ELR (cell line): Measurements from ENCODE around the gene PHACTR3.

Experiments used
- DNase-seq: peaks from one replicate; pipeline ENCODE4 v3.0.0-alpha.2; 2015; ENCODE audit warnings: low read depth

PHACTR3 gene

DNA sequence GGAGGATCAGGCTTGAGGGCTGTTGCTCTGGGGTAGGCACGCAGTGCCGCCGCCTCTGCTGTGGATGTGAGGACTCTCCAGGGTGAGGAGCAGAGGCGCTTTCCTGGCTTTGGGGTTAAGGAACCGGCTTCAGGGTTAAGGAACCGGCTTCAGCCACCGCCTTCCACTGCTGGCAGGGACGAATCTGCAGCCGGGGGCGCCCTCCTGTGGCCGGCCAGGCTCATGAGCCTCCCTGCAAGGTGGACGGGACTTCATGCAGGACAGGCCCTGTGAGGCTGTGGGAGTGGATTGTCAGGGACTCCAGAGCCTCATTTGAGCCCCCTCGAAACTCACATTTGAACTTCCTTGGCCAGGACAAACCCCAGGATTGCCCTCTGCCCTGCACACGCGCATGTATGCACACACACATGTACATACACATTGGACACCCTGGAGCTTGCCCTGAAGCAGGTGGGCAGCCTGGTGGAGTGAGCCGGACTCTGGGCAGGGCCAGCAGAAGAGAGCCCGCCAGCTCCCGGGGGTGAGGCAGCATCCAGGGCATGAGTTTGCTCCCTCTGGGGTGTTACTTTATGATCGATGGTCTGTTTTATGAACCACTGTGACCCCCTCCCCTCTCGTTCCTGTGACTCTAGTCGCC lies 146.9 kb downstream of the PHACTR3 start:
- DNase-seq = peak; percentile 27

GRCh38 chr20:59752101-59752586 lies 147.8 kb downstream of the PHACTR3 start:
- DNase-seq = no peak

DNA sequence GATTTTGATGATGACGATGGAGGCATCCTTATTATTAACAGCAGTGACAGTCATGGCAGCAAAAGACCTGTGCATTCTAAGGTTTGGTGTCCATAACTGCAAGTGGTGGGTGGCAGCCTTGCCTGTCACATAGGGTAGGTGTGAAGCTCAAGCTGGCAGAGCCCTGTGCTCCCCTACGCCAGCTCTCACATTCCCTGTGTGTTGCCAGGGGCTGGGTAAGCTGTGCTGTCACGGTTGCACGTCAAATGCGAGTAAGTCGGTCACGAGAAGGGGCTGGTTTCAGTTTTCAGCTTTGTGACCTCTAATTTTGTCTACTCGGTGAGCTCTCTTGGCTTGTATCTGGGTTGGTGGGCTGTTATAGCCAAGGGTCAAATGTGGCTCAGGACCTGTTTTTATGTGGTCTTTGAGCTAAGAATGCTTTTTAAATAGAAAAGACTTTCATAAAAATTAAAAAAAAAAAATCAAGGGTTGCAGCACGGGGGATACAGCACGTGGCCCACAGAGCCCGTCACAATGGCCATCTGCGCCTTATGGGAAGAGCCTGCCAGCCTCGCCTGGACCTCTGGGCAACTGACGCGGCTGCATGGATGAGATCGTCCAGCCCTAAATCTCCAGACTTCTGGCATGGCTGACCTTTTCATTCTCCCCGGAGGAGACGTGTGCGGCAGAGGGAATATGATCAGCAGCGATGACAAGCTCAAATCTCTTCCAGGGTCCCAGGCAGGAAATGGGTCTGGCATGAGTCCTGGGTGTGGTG lies 148.5 kb downstream of the PHACTR3 start:
- DNase-seq = no peak

GRCh38 chr20:59753836-59754235 lies 149.5 kb downstream of the PHACTR3 start:
- DNase-seq = no peak

DNA sequence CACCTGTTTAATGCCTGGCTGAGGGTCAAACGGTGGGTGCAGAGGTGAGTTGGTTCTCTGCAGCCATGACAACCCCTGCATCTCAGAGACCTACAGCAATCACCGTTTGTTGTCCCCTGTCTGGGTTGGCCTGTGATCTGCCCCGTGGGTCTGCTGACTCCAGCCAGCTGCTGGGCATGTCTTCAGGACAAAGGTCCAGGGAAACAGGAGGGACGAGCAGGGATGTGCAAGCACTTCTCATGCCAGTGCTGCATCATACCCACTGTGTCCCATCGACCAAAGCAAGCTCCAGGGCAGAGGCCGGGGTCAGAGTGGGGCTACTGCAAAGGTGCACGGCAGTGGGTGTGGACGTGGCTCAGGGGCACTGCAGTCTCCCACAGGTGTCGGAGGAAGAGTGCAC lies 150.2 kb downstream of the PHACTR3 start:
- no peak for DNase-seq

GRCh38 chr20:59756241-59756640 lies 151.9 kb downstream of the PHACTR3 start:
- no peak for DNase-seq

GRCh38 chr20:59764037-59764436 lies 159.7 kb downstream of the PHACTR3 start:
- DNase-seq = no peak

DNA sequence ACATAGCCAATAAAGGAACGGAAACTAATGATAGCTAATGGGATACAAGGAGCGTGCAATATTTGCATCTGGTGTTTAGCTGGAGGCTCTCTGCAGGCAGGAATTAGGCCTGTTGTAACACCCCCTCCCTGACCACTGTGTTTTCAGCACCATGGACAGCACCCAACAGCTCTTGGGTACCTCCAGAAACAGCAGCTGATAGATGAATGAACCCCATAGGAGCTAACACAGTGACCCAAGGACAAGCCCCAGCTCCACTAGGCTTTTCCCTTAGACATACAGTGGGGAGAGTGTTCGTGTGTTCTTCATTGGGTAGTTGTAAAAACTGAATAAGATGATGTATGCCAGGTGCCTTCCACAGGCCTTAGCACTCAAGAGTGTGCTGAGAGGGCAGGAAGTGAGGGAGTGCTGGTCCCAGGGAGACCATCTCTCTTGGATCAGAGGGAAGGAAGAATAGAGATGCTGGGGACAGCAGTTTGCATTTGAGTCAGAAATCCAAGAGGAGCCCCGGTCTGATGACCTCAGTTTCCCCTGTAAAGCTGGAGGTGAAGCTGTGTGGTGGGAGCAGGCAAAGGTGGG lies 161.3 kb downstream of the PHACTR3 start:
- no peak for DNase-seq

DNA sequence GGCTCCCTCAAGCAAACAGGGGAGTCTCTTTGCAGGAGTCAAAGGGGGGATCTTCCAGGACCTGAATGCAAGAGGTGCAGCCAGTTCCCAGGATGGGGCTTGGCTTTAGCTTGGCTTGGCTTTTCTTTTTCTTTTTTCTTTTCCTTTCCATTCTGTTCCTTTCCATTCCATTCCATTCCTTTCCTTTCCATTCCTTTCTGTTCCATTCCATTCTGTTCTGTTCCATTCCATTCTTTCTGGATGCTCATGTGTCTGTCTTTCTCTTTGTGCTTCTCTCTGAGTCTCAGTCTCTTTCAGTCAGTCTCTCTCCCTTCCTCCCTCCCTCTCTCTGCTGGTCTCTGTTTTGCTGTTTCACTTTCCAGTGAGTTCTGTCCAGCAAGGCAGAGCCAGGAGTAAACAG lies 163.3 kb downstream of the PHACTR3 start:
- no peak for DNase-seq

GRCh38 chr20:59770270-59770669 lies 165.9 kb downstream of the PHACTR3 start:
- no peak for DNase-seq

- DNase-seq = no peak
Measured at GRCh38 chr20:59770851-59771250, 166.5 kb downstream of the PHACTR3 start.

DNA sequence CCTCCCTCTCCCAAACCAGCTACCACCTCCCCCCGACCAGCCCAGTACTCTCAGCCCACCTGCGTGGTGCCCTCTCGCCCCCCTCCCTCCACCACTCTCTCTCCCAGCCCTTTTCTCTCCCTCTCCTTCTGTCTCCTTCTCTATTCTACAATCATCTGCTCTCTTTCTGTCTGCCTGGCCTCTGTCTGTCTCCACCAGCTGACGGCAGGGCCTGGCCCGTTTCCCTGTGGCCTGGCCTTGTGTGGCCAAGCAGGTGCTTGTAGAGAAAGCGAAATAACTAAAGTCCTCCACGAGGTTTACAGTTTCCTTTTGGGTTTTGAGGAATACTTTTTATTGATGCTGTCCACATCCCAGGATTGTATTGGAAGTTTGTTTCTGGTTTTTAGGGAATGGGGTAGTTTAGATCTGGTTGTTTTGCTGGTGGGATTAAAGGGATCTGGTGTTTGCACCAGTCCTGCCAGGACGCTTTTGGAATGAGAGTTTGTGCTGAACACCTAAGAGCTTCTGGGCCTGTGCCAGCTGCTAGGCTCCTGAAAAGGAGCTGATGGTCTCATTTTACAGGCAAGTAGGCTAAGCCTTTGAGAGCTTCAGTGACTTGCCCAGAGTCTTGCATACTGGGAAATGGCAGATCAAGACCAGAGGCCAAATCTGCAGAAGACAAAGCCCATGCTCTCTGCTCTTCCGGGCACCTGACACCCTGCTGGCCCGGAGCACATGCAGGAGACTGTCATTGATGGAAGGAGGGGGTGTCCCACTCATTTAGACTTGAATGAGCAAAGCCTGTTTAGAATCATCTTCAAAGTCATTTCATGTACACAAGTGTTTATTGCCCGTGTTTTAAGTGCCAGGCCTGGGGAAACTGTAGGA lies 167.4 kb downstream of the PHACTR3 start:
- no peak for DNase-seq

GRCh38 chr20:59772373-59772705 lies 168.0 kb downstream of the PHACTR3 start:
- DNase-seq = no peak

DNA sequence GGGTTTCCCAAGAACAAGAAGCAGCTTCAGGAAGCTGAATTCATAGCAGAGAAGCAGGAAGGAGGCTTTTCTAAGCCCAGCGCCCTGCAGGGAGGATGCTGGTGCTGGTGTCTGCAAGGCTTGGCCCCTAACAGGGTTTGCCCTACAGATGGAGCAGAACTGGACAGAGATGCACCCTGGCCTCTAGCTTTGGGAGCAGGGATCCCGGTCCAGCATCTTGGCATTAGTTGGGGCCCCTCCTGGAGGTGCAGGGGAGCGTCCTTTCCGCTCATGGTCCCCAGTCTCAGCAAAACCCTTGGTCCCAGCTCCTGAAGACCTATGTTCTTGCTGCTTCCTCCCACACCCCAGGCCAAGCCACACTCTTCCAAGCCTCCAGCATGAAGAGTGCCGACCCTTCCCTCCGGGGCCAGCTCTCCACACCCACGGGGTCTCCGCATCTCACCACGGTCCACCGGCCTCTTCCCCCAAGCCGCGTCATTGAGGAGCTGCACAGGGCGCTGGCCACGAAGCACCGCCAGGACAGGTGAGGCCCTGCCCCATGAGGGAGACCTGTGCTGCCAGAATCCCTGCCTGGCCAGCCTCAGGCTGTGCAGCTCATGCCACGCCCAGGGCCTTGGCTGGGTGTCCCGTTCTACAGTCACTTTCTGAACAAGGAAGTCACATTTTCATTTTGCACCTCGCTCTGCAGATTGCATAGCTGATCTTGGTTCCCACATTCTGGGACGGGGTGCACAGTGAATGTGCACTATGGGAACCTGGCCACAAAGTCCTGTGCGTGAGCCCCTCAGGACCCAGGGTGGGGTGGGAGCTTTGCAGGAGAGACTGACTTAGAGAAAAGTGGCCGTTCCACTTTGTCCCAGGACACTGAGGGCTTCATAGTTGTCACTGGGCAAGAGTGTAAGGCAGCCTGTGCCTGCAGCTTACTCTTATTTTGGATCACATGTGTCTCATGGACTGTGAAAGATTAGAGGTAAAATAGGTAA lies 168.9 kb downstream of the PHACTR3 start:
- DNase-seq = no peak

DNA sequence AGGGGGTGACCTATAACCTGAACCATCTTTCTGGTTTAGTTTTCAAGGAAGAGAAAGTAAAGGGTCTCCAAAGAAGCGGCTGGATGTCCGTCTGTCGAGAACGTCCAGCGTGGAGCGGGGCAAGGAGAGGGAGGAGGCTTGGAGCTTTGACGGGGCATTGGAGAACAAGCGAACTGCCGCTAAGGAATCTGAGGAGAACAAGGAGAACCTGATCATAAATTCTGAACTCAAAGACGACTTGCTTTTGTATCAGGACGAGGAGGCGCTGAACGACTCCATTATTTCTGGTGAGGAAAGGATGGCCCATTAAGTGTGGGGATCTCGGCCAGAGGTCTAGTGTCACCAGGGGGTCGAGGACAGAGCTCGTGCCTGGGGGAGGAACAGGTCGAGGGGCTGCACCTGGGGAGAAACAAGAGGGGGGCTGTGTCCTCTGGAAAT lies 169.9 kb downstream of the PHACTR3 start:
- DNase-seq = no peak

GRCh38 chr20:59774921-59775686 lies 170.8 kb downstream of the PHACTR3 start:
- DNase-seq = no peak

DNA sequence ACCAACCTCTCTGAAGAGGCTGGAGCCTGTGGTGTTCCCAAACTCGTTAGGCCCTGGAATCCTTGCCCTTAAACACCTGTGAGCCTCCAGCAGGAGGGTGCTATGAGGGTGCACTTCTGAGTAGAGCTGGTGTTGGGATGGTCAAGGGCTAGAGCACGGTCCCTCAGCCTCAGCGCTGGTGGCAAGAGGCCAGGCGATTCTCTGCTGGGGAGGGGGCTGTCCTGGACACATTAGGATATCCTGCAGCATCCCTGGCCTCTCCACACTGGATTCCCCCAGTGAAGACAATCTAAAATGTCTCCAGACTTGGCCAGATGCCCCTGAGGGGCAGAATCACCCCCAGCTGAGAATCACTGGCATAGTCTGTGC lies 171.3 kb downstream of the PHACTR3 start:
- no peak for DNase-seq

DNA sequence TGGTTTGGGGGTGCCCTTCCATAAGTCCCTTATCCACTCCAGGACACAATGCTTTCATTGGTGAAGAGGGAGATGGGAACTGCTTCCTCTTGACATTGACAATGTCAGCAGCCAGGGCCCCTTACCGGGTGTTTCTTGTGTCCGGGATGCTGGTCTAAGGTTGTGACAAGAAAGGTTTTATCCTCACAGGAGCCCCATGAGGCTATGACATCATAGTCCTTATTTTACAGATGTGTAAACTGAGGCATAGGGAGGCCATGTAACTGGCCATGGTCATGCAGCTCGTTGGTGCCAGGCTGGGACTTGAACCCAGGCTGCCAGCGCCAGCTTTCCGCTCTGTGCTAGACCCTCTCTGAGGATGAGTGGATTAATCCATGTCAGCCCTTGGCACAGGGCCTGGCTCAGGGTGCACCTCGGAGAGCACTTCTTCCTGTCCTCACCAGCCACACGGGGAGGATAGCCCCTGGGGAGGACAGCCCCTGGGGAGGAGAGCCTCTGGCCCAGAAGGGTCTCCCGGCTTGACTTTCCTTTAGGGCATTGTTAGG lies 171.8 kb downstream of the PHACTR3 start:
- DNase-seq = no peak

DNA sequence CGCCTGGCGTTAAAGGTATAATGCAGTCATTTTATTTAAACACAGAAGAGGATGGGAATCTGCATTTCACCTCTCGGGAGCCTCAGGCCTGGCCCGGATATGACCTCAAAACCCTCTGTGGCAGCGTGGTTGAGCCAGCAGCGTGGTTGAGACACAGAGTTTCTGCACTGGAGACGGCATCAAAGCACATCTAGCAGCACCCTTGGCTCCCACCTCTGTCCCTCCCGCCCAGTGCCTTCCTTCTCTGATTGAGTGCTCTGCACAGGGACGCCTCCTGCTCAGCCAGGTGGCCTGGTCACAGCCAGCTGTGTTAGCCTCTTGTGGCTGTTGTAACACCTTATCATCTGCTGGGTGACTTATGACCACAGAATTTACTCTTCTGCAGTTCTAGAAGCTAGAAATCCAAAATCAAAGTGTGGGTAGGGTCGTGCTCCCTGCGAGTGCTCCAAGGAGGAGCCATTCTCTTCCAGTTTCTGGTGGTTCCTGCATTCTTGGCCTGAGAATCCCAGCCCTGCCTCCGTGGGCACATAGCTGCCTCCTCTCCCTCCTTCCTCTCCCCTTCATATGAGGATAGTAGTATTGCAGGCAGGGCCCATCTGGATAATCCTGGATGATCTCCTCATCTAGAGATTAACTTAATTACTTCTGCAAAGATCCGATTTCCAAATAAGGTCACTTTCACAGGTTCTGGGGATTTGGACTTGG lies 172.4 kb downstream of the PHACTR3 start:
- no peak for DNase-seq

DNA sequence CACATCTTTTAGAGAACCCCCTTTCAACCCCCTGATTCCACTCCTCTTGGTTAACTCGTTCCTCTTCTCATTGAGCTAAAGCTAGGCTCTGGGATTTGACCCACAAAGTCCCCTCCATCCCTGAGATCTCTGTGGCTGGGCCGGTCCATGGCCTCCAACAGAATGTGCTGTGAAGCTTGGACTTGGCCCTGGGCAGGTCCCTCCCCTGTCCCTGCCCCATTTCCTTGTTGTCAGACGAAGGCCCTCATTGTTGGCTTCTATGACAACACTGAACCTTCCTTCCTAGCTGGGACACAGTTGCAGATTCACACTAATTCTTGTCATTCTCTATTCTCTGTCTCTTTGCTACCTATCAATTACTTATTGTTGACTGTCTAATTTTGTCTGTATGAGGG lies 173.0 kb downstream of the PHACTR3 start:
- DNase-seq = no peak
